ENCODE results near the gene IL2RA. TPM values are rescaled to one million over a fixed set of nuclear protein-coding genes. Genes with fewer than 3 reads are reported as not detected.

IL2RA gene
- total RNA-seq, 4 donors from 2014 or later: 0.70 to 3.8 (median 3.0) TPM; not detected in 1

- Histone ChIP-seq H3K27ac (no peak overlapping the region), H3K4me3 (no peak overlapping the region), H3K27me3 (no peaks in the 10 kb centered on the region), H3K9me3 (no peaks in the 10 kb centered on the region), H3K36me3 (no peaks in the 10 kb centered on the region), H3K4me1 (peaks cover 0 to 12% (median 0%) of the 10 kb centered on the region in 3 donors)
- 90 to 98% methylated on average over 9 of the region's 9 CpGs for WGBS, 2 donors
- TF ChIP-seq POLR2A (IDR thresholded peaks at IDR 0.05): no peak
- TF ChIP-seq CTCF (IDR thresholded peaks at IDR 0.05): no peak
- DNase-seq: no peak
- intact Hi-C loops (cut with DNase I): no loop called here
Observed at GRCh38 chr10:5981529-5981928, 80.6 kb downstream of the IL2RA start.

- TF ChIP-seq CTCF (IDR thresholded peaks at IDR 0.05) (no peak), POLR2A (IDR thresholded peaks at IDR 0.05) (no peak)
- intact Hi-C loops (cut with DNase I): no loop called here
- no peaks in the 10 kb centered on the region for H3K36me3 ChIP-seq
- H3K27ac ChIP-seq: peak overlapping the region; percentile 93 to 98 (median 96)
- H3K27me3 ChIP-seq: no peaks in the 10 kb centered on the region
- no peak for DNase-seq
- 22 to 25% methylated on average over 6 of the region's 6 CpGs for WGBS, 2 donors
- H3K4me3 ChIP-seq: peak overlapping the region; percentile 83 to 95 (median 89)
- peaks cover 0 to 40% (median 18%) of the 10 kb centered on the region in 3 donors for H3K4me1 ChIP-seq
- H3K9me3 ChIP-seq: no peaks in the 10 kb centered on the region
Observed at GRCh38 chr10:5978230-5978489, 84.0 kb downstream of the IL2RA start.

DNA sequence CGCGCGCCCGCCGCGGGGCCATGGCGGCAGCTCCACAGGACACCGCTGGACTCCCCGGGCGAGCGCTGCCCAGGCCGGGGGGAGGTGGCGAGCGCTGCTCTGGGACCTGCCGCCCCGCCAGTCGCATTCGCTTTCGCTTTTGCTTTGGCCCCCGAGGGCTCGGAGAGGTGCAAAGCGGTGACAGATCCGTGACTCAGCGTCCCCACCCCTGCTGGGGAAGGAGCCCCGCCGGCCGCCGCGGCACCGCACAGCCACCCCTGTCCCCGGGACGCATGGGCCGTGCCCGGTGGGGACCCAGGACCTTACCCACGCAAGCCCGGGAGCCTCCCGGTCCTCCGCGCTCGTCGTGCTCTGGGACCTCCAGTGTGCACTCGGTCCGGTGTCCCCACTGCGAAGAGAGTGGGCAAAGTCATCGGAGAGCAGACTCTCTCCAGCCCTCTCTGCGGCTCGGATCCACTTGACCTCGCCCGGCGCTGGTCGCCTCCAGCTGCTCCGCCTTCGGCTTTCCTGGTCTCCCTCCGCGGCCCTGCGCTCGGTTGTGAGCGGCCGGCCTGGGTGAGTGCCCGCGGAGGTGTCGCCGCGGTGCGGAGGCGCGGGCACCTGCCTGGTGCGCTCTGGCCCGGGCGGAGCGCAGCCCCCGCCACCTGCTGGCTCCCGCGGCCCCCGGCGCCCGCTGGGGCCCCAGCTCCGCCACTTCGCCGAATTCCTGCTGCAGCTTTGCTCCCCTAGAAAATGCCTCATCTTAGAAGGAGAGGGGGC, 84.5 kb downstream of the IL2RA start, which contains the start of gene IL15RA:
TSS of gene IL15RA (minus strand) at position 73 of the 759 bp plus-strand sequence. CDS start at position 22, 51 bp downstream.
- H3K27ac ChIP-seq: peak within 1 kb of the TSS; percentile 93 to 98 (median 96)
- no peaks in the 10 kb centered on the region for H3K9me3 ChIP-seq
- WGBS, 2 donors: 1% methylated on average over 17 of the region's 80 CpGs; no CpG with 5 or more reads in 1 of the 2 donors
- peaks cover 0 to 45% (median 19%) of the 10 kb centered on the region in 3 donors for H3K4me1 ChIP-seq
- no peaks in the 10 kb centered on the region for H3K27me3 ChIP-seq
- DNase-seq: no peak
- intact Hi-C loops (cut with DNase I): no loop called here
- H3K36me3 ChIP-seq: no peaks in the 10 kb centered on the region
- TF ChIP-seq POLR2A (IDR thresholded peaks at IDR 0.05) (peak in 2 of 4 donors; percentile 56 to 68), CTCF (IDR thresholded peaks at IDR 0.05) (peak in 5 of 6 experiments; percentile 18 to 69 (median 38))
- peak within 1 kb of the TSS; percentile 83 to 95 (median 89) for H3K4me3 ChIP-seq

GRCh38 chr10:5976512-5977470, 85.4 kb downstream of the IL2RA start:
- Histone ChIP-seq H3K27ac (peak overlapping the region; percentile 93 to 98 (median 96)), H3K27me3 (no peaks in the 10 kb centered on the region), H3K9me3 (no peaks in the 10 kb centered on the region), H3K4me3 (peak overlapping the region; percentile 83 to 95 (median 89)), H3K36me3 (no peaks in the 10 kb centered on the region), H3K4me1 (peaks cover 4 to 54% (median 28%) of the 10 kb centered on the region in 3 donors)
- intact Hi-C loops (cut with DNase I): no loop called here
- TF ChIP-seq POLR2A (IDR thresholded peaks at IDR 0.05): no peak
- no peak for TF ChIP-seq CTCF (IDR thresholded peaks at IDR 0.05)
- WGBS, 2 donors: 0 to 1% methylated on average over 18 to 19 of the region's 82 CpGs
- no peak for DNase-seq
